ENCODE measurements around the gene PBRM1. TPM values are rescaled to one million over a fixed set of nuclear protein-coding genes. Genes with fewer than 3 reads are reported as not detected.
A peak's percentile ranks its signal among the peaks of the same experiment; 100 is the strongest.

Gene PBRM1
- total RNA-seq, 4 donors from 2014 or later: 71.0 to 93.6 (median 85.5) TPM

DNA sequence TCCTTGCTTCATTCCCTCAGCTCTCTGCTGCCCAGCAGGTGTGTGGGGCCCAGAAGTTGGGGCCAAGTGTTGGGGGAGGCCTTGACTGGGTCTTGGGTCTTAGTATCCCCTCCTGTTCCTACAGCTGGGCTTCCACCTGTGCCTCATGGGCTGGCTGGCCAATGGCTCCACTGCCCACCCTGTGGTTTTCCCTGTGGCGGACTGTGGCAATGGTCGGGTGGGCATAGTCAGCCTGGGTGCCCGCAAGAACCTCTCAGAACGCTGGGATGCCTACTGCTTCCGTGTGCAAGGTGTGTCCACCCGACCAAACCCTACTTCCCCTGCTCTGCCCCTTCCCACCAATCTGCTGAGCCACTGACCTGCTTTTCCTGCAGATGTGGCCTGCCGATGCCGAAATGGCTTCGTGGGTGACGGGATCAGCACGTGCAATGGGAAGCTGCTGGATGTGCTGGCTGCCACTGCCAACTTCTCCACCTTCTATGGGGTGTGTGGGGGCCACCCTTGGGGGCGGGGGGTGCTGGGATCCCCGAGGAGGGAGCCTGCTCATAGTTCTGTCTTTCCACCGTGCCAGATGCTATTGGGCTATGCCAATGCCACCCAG lies 163.0 kb downstream of the PBRM1 start:
- no peaks in the 10 kb centered on the region for H3K9me3 ChIP-seq
- peaks cover 36% of the 10 kb centered on the region for H3K4me1 ChIP-seq
- H3K27me3 ChIP-seq: no peaks in the 10 kb centered on the region
- 76% methylated on average over 8 of the region's 14 CpGs for WGBS
- TF ChIP-seq EP300 (IDR thresholded peaks at IDR 0.05) (no peak), POLR2AphosphoS5 (IDR thresholded peaks at IDR 0.05) (no peak), POLR2A (IDR thresholded peaks at IDR 0.05) (no peak)
- TF ChIP-seq, protein P1, sequence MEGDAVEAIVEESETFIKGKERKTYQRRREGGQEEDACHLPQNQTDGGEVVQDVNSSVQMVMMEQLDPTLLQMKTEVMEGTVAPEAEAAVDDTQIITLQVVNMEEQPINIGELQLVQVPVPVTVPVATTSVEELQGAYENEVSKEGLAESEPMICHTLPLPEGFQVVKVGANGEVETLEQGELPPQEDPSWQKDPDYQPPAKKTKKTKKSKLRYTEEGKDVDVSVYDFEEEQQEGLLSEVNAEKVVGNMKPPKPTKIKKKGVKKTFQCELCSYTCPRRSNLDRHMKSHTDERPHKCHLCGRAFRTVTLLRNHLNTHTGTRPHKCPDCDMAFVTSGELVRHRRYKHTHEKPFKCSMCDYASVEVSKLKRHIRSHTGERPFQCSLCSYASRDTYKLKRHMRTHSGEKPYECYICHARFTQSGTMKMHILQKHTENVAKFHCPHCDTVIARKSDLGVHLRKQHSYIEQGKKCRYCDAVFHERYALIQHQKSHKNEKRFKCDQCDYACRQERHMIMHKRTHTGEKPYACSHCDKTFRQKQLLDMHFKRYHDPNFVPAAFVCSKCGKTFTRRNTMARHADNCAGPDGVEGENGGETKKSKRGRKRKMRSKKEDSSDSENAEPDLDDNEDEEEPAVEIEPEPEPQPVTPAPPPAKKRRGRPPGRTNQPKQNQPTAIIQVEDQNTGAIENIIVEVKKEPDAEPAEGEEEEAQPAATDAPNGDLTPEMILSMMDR (IDR thresholded peaks at IDR 0.05): no peak
- peak in 1 of 2 donors; percentile 62 for DNase-seq (ENCODE audit: low spot score in 2 of 2)
- H3K27ac ChIP-seq: no peak overlapping the region
- peaks cover 40% of the 10 kb centered on the region for H3K36me3 ChIP-seq
- H3K4me3 ChIP-seq: no peak overlapping the region

DNA sequence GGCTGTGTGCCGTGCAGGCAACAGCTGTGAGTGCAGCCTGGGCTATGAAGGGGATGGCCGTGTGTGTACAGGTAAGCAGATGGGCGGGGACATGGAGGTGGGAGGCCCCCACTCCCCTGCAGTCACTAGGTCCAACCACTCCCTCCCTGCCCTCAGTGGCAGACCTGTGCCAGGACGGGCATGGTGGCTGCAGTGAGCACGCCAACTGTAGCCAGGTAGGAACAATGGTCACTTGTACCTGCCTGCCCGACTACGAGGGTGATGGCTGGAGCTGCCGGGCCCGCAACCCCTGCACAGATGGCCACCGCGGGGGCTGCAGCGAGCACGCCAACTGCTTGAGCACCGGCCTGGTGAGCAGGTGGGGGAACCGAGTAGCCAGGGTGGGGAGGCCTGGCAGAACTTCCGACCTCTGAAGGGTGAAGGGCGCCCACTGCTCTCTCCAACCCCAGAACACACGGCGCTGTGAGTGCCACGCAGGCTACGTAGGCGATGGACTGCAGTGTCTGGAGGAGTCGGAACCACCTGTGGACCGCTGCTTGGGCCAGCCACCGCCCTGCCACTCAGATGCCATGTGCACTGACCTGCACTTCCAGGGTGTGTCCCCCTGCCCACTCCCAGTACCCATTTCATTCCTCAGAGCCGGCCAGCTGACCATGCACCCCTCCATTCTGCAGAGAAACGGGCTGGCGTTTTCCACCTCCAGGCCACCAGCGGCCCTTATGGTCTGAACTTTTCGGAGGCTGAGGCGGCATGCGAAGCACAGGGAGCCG lies 163.6 kb downstream of the PBRM1 start:
- Histone ChIP-seq H3K4me1 (peaks cover 35% of the 10 kb centered on the region), H3K9me3 (no peaks in the 10 kb centered on the region), H3K36me3 (peaks cover 33% of the 10 kb centered on the region), H3K4me3 (no peak overlapping the region), H3K27me3 (no peaks in the 10 kb centered on the region), H3K27ac (no peak overlapping the region)
- TF ChIP-seq, protein P1 (IDR thresholded peaks at IDR 0.05): no peak
- TF ChIP-seq POLR2AphosphoS5 (IDR thresholded peaks at IDR 0.05): no peak
- TF ChIP-seq POLR2A (IDR thresholded peaks at IDR 0.05): no peak
- no peak for TF ChIP-seq EP300 (IDR thresholded peaks at IDR 0.05)
- DNase-seq (ENCODE audit: low spot score in 2 of 2): peak in 1 of 2 donors; percentile 53
- 81% methylated on average over 19 of the region's 33 CpGs for WGBS

DNA sequence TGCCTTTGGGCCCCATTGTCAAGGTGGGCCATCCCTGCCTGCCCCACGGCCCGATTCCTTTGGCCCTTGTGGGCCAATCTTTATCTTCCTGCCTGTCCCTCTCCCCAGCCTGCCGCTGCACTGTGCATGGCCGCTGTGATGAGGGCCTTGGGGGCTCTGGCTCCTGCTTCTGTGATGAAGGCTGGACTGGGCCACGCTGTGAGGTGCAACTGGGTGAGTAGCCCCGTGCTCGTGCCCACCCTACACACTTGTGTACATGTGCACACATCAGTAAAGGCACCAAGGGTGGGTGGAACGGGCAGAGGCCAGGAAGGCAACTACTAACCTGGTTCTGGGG lies 164.3 kb downstream of the PBRM1 start:
- Histone ChIP-seq H3K36me3 (peaks cover 30% of the 10 kb centered on the region), H3K27ac (no peak overlapping the region), H3K4me3 (no peak overlapping the region), H3K27me3 (no peaks in the 10 kb centered on the region), H3K9me3 (no peaks in the 10 kb centered on the region), H3K4me1 (peaks cover 29% of the 10 kb centered on the region)
- 92% methylated on average over 7 of the region's 8 CpGs for WGBS
- no peak for DNase-seq (ENCODE audit: low spot score in 2 of 2)
- TF ChIP-seq POLR2A (IDR thresholded peaks at IDR 0.05) (no peak), EP300 (IDR thresholded peaks at IDR 0.05) (no peak), POLR2AphosphoS5 (IDR thresholded peaks at IDR 0.05) (no peak)
- TF ChIP-seq, protein P1 (IDR thresholded peaks at IDR 0.05): no peak

DNA sequence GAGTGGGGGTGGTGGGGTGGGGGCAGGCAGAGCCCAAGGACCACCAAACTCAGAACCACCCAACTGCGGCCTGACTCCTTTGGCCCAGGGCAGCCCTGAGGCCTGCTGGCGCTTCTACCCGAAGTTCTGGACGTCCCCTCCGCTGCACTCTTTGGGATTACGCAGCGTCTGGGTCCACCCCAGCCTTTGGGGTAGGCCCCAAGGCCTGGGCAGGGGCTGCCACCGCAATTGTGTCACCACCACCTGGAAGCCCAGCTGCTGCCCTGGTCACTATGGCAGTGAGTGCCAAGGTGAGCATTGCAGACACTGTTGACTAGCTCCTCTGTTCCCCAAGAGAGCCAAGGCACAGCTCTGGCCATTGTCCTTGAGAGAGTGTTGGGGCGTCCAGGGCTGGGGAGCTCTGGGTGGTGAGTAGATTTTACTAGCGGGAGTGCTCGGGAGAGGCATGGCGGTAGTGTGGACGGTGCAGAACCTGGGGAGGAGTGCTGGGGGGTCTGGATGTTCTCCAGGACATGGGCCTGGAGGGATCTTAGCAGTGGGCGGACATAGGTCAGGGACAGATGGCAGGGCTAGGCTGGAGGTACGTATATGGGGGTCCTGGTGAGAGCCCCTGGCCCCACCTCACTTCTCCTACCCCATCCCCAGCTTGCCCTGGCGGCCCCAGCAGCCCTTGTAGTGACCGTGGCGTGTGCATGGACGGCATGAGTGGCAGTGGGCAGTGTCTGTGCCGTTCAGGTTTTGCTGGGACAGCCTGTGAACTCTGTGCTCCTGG lies 164.8 kb downstream of the PBRM1 start:
- H3K4me3 ChIP-seq: no peak overlapping the region
- H3K4me1 ChIP-seq: peaks cover 25% of the 10 kb centered on the region
- WGBS: 86% methylated on average over 11 of the region's 20 CpGs
- H3K36me3 ChIP-seq: peaks cover 30% of the 10 kb centered on the region
- no peak overlapping the region for H3K27ac ChIP-seq
- DNase-seq (ENCODE audit: low spot score in 2 of 2): no peak
- no peaks in the 10 kb centered on the region for H3K27me3 ChIP-seq
- TF ChIP-seq, protein P1 (IDR thresholded peaks at IDR 0.05): no peak
- TF ChIP-seq EP300 (IDR thresholded peaks at IDR 0.05): no peak
- no peak for TF ChIP-seq POLR2AphosphoS5 (IDR thresholded peaks at IDR 0.05)
- no peak for TF ChIP-seq POLR2A (IDR thresholded peaks at IDR 0.05)
- H3K9me3 ChIP-seq: no peaks in the 10 kb centered on the region

All from suprapubic skin (tissue), 4 donors.